Measurements from ENCODE around the gene TNP1. TPM values are rescaled to one million over a fixed set of nuclear protein-coding genes. Genes with fewer than 3 reads are reported as not detected.

The TNP1 gene
- polyA plus RNA-seq, result not detected in 2 replicates

GRCh38 chr2:216859944-216860343, at the start of gene TNP1:
Gene TNP1, minus strand, starts transcription at chr2:216860064. Its CDS starts 30 bp downstream, at chr2:216860034.

Other genes with a start within 250 kb of the TNP1 start
- 2.2 TPM in 1 of 2 replicates, not detected in the other for gene IGFBP2, start 226.6 kb downstream of the TNP1 start, polyA plus RNA-seq
- gene IGFBP5, start 164.5 kb downstream of the TNP1 start, polyA plus RNA-seq, result 2.0 and 5.2 TPM in 2 replicates